ENCODE data around the gene EIF2B4. TPM values are rescaled to one million over a fixed set of nuclear protein-coding genes. Genes with fewer than 3 reads are reported as not detected.

The EIF2B4 gene
- total and polyA plus RNA-seq, 9 of the 15 experiments (the other 6 are each of a cell fraction or from before 2014, with no cell fraction given), result 29.7 to 80.3 (median 58.9) TPM

- TF ChIP-seq FOXP4 (CRISPR knock-in tag; IDR thresholded peaks at IDR 0.05; ENCODE audit: borderline replicate concordance) (no peak), AFF4 (CRISPR knock-in tag; IDR thresholded peaks at IDR 0.05) (0 out of 2 replicates have a peak, but pooled peaks have one; percentile 51), CREBBP (IDR thresholded peaks at IDR 0.05; ENCODE audit: low read depth, low read length) (no peak), GMEB1 (CRISPR knock-in tag; IDR thresholded peaks at IDR 0.05) (no peak), LCOR (CRISPR knock-in tag; IDR thresholded peaks at IDR 0.05) (no peak), EGR1 (conservative IDR thresholded peaks at IDR 0.05) (no peak), MTA3 (IDR thresholded peaks at IDR 0.05; ENCODE audit: borderline replicate concordance) (no peak), PML (IDR thresholded peaks at IDR 0.05; ENCODE audit: low read length) (0 out of 2 replicates have a peak, but pooled peaks have one; percentile 14), GATAD2A (IDR thresholded peaks at IDR 0.05) (no peak), IRF9 (tag; IDR thresholded peaks at IDR 0.05) (no peak), HNRNPL (IDR thresholded peaks at IDR 0.05; ENCODE audit: low read depth, low read length) (no peak), HDAC2 (IDR thresholded peaks at IDR 0.05) (no peak), ILK (tag; IDR thresholded peaks at IDR 0.05; ENCODE audit: borderline replicate concordance, low read depth) (no peak), PRMT5 (CRISPR knock-in tag; IDR thresholded peaks at IDR 0.05) (no peak), POLR2H (tag; IDR thresholded peaks at IDR 0.05; ENCODE audit: low read depth) (0 out of 2 replicates have a peak, but pooled peaks have one; percentile 10)
Measured at GRCh38 chr2:27379383-27379835, 9.3 kb upstream of the EIF2B4 start (continued).

All from K562 (cell line).